Measurements from ENCODE around the gene PSIP1. TPM values are rescaled to one million over a fixed set of nuclear protein-coding genes. Genes with fewer than 3 reads are reported as not detected.
A peak's percentile ranks its signal among the peaks of the same experiment; 100 is the strongest.

PSIP1 gene
- total RNA-seq, 1 experiment from 2014 or later: 70.0 TPM

DNA sequence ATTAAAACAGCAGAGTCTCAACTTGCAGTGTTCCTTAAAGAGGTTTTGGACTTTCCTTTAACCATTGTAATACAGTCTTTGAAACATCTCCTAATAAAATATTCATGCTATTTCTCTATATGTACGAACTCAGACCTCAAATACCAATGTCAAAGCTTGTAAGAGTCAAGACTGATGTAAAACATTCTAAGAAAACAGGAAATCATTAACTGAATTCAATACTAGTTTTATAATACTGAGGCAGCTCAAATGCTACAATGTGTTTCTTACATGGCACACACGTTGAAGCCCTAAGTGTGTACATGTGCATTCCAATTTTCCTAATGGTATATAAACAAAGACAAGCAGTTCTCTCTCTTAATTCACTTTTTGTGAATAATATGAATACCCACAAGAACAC lies 11.6 kb downstream of the PSIP1 start:
- no TSS peak for BruUV-seq (replicated peaks)
- intact Hi-C loops (cut with micrococcal nuclease; ENCODE audit: unreplicated experiment): no loop called here
- Histone ChIP-seq H3K4me3 (ENCODE audit: low read depth, low read length, poor library complexity, severe bottlenecking) (no peak overlapping the region), H3K27me3 (replicated peaks; ENCODE audit: insufficient read depth, low read depth, low read length, poor library complexity) (no peaks in the 10 kb centered on the region), H3K4me1 (ENCODE audit: insufficient read depth, low read length, poor library complexity, severe bottlenecking) (no peaks in the 10 kb centered on the region), H3K36me3 (ENCODE audit: insufficient read depth, low read length, poor library complexity, severe bottlenecking) (peaks cover 11% of the 10 kb centered on the region), H3K27ac (ENCODE audit: low read depth, low read length, poor library complexity, severe bottlenecking) (peak overlapping the region; percentile 16), H3K9me3 (ENCODE audit: low read depth, low read length, poor library complexity, severe bottlenecking) (no peaks in the 10 kb centered on the region)
- no peak for DNase-seq (ENCODE audit: low spot score)
- TF ChIP-seq, protein P1, sequence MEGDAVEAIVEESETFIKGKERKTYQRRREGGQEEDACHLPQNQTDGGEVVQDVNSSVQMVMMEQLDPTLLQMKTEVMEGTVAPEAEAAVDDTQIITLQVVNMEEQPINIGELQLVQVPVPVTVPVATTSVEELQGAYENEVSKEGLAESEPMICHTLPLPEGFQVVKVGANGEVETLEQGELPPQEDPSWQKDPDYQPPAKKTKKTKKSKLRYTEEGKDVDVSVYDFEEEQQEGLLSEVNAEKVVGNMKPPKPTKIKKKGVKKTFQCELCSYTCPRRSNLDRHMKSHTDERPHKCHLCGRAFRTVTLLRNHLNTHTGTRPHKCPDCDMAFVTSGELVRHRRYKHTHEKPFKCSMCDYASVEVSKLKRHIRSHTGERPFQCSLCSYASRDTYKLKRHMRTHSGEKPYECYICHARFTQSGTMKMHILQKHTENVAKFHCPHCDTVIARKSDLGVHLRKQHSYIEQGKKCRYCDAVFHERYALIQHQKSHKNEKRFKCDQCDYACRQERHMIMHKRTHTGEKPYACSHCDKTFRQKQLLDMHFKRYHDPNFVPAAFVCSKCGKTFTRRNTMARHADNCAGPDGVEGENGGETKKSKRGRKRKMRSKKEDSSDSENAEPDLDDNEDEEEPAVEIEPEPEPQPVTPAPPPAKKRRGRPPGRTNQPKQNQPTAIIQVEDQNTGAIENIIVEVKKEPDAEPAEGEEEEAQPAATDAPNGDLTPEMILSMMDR (conservative IDR thresholded peaks at IDR 0.05; ENCODE audit: low read depth, low read length): no peak
- TF ChIP-seq EZH2 (IDR thresholded peaks at IDR 0.05; ENCODE audit: borderline replicate concordance, low read depth, low read length, poor library complexity, severe bottlenecking): no peak
- ChIA-PET CTCF (no interaction called here), POLR2A (ENCODE audit: low non-redundant PET) (no interaction called here)

DNA sequence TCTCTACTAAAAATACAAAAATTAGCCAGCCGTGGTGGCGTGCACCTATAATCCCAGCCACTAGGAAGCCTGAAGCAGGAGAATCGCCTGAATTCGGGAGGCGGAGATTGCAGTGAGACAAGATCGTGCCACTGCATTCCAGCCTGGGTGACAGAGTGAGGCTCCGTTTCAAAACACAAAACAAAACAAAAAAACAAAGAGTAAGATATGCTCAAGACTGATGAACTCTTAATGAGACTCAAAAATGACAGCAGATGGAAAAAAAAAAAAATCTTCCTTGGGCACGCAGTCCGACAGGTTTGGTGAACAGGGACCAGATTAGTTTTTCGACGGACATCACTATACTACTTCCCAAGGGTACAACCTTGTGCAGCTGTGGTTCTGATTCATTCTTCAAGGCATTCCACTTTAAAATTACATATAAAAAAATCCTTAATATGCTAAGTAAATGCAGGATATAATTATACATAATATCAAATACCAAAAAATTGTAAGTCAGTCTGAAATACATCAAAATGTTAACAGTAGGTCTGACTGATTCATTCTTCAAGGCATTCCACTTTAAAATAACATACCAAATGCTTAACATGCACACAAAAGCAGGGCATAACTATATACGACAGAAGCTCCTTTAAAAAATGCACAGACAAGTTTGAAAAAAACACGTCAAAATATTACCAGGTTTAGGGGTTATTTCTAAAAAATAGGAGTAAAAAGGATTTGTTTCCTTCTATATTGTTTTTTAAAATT lies 12.3 kb downstream of the PSIP1 start:
- no peaks in the 10 kb centered on the region for H3K27me3 ChIP-seq (replicated peaks; ENCODE audit: insufficient read depth, low read depth, low read length, poor library complexity)
- H3K4me1 ChIP-seq (ENCODE audit: insufficient read depth, low read length, poor library complexity, severe bottlenecking): no peaks in the 10 kb centered on the region
- no TSS peak for BruUV-seq (replicated peaks)

DNA sequence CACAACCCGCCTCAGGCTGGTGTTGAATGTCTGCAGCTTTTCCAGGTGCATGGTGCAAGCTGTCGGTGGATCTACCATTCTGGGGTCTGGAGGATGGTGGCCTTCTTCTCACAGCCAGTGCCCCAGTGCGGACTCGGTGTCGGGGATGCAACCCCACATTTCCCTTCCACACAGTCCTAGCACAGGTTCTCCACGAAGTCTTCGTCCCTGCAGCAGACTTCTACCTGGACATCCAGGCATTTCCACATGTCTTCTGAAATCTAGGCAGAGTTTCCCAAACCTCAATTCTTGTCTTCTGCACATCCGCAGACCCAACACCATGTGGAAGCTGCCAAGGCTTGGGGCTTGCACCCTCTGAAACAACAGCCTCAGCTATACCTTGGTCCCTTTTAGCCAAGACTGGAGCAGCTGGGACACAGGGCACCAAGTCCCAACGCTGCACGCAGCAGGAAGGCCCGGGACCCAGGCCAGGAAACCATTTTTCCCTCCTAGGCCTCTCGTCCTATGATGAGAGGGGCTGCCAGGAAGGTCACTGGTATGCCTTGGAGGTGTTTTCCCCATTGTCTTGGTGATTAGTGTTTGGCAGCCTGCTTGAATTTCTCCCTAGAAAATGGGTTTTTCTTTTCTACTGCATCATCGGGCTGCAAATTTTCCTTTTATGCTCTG lies 18.2 kb downstream of the PSIP1 start:
- H3K9me3 ChIP-seq (ENCODE audit: low read depth, low read length, poor library complexity, severe bottlenecking): no peaks in the 10 kb centered on the region
- H3K27ac ChIP-seq (ENCODE audit: low read depth, low read length, poor library complexity, severe bottlenecking): no peak overlapping the region
- peaks cover 22% of the 10 kb centered on the region for H3K36me3 ChIP-seq (ENCODE audit: insufficient read depth, low read length, poor library complexity, severe bottlenecking)
- no TSS peak for BruUV-seq (replicated peaks)
- no peaks in the 10 kb centered on the region for H3K27me3 ChIP-seq (replicated peaks; ENCODE audit: insufficient read depth, low read depth, low read length, poor library complexity)
- POLR2A ChIA-PET (ENCODE audit: low non-redundant PET): no interaction called here
- H3K4me3 ChIP-seq (ENCODE audit: low read depth, low read length, poor library complexity, severe bottlenecking): no peak overlapping the region
- H3K4me1 ChIP-seq (ENCODE audit: insufficient read depth, low read length, poor library complexity, severe bottlenecking): no peaks in the 10 kb centered on the region
- no peak for DNase-seq (ENCODE audit: low spot score)
- CTCF ChIA-PET: no interaction called here
- TF ChIP-seq EZH2 (IDR thresholded peaks at IDR 0.05; ENCODE audit: borderline replicate concordance, low read depth, low read length, poor library complexity, severe bottlenecking): no peak
- TF ChIP-seq, protein P1 (conservative IDR thresholded peaks at IDR 0.05; ENCODE audit: low read depth, low read length): no peak
- intact Hi-C loops (cut with micrococcal nuclease; ENCODE audit: unreplicated experiment): no loop called here

More for the DNA sequence above, 12.3 kb downstream of the PSIP1 start:
- no peak overlapping the region for H3K27ac ChIP-seq (ENCODE audit: low read depth, low read length, poor library complexity, severe bottlenecking)
- CTCF ChIA-PET: no interaction called here
- TF ChIP-seq, protein P1 (conservative IDR thresholded peaks at IDR 0.05; ENCODE audit: low read depth, low read length): no peak
- no peak for TF ChIP-seq EZH2 (IDR thresholded peaks at IDR 0.05; ENCODE audit: borderline replicate concordance, low read depth, low read length, poor library complexity, severe bottlenecking)
- intact Hi-C loops (cut with micrococcal nuclease; ENCODE audit: unreplicated experiment): no loop called here
- no peaks in the 10 kb centered on the region for H3K9me3 ChIP-seq (ENCODE audit: low read depth, low read length, poor library complexity, severe bottlenecking)
- POLR2A ChIA-PET (ENCODE audit: low non-redundant PET): no interaction called here
- no peak for DNase-seq (ENCODE audit: low spot score)
- peaks cover 11% of the 10 kb centered on the region for H3K36me3 ChIP-seq (ENCODE audit: insufficient read depth, low read length, poor library complexity, severe bottlenecking)
- no peak overlapping the region for H3K4me3 ChIP-seq (ENCODE audit: low read depth, low read length, poor library complexity, severe bottlenecking)
